ENCODE results near the gene TMEM178B. TPM values are rescaled to one million over a fixed set of nuclear protein-coding genes. Genes with fewer than 3 reads are reported as not detected.

The TMEM178B gene
- total RNA-seq, 1 donor from 2014 or later = 35.9 TPM

DNA sequence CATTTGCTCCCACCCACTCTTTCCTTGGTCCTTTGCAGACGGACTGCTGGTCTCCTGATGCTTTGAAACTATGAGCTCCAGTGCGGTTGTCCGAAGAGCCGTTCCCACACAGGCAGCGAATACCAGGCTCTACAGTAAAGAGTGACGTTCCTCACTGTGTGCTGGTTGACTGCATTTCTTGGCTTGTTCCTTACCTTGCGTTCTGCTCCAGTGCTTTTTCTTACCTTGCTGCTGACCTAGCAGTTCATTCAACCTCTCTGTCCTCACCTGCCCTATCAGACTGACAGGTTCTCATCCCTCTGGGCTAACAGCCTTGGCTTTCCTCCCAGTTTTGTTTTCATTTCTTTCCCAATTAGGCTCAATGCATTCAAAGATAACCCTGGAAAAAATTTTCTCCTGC lies 214.8 kb downstream of the TMEM178B start:
- Histone ChIP-seq H3K27me3 (ENCODE audit: low read depth) (no peaks in the 10 kb centered on the region), H3K4me1 (peaks cover 68% of the 10 kb centered on the region), H3K36me3 (no peaks in the 10 kb centered on the region), H3K27ac (replicated peaks) (no peak overlapping the region), H3K4me3 (no peak overlapping the region), H3K9me3 (replicated peaks) (no peaks in the 10 kb centered on the region)
- intact Hi-C loops (cut with micrococcal nuclease) = no loop called here
- TF ChIP-seq, protein P1, sequence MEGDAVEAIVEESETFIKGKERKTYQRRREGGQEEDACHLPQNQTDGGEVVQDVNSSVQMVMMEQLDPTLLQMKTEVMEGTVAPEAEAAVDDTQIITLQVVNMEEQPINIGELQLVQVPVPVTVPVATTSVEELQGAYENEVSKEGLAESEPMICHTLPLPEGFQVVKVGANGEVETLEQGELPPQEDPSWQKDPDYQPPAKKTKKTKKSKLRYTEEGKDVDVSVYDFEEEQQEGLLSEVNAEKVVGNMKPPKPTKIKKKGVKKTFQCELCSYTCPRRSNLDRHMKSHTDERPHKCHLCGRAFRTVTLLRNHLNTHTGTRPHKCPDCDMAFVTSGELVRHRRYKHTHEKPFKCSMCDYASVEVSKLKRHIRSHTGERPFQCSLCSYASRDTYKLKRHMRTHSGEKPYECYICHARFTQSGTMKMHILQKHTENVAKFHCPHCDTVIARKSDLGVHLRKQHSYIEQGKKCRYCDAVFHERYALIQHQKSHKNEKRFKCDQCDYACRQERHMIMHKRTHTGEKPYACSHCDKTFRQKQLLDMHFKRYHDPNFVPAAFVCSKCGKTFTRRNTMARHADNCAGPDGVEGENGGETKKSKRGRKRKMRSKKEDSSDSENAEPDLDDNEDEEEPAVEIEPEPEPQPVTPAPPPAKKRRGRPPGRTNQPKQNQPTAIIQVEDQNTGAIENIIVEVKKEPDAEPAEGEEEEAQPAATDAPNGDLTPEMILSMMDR (IDR thresholded peaks at IDR 0.05; ENCODE audit: borderline replicate concordance) = no peak
- no peak for DNase-seq

DNA sequence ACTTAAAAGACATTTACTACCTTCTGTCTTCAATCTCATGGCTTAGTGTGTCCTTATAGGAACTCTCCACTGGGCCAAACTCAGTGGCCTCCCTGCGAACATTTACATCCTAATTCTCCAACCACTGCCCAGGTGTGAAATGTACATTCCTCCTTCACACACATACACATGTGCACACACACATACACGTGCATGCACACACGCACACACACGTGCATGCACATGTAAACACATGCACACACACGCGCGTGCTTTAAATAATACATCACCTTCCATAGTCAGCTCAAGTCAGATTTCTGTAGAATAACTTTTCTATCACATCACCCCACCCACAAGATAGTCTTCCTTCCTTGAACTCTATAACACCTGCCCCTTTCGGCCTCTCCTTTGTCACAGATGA lies 216.5 kb downstream of the TMEM178B start:
- TF ChIP-seq, protein P1 (IDR thresholded peaks at IDR 0.05; ENCODE audit: borderline replicate concordance) = no peak
- Histone ChIP-seq H3K27ac (replicated peaks) (peak overlapping the region; percentile 34), H3K36me3 (no peaks in the 10 kb centered on the region), H3K9me3 (replicated peaks) (no peaks in the 10 kb centered on the region), H3K4me3 (no peak overlapping the region), H3K4me1 (peaks cover 64% of the 10 kb centered on the region), H3K27me3 (ENCODE audit: low read depth) (no peaks in the 10 kb centered on the region)
- DNase-seq = no peak
- intact Hi-C loops (cut with micrococcal nuclease) = no loop called here

DNA sequence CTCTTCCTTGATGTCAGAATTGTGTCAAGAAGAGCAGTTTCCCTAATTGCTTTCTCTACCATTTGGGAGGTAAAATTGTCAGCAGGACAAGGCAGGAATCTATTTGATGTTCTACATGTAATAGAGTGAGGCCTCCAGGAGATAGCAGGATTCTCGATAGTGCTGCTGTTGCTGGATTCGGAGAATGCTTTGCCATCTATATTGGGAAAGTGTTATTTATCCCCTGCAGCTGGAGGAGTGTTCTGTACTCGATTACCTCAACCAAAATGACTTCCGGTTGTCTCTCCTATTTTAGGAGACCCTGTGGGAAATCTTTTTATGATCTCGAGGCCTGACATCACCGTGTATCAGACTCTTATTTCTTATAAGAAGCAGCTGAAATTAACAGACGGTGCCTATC lies 217.1 kb downstream of the TMEM178B start:
- Histone ChIP-seq H3K4me1 (peaks cover 68% of the 10 kb centered on the region), H3K4me3 (no peak overlapping the region), H3K36me3 (no peaks in the 10 kb centered on the region), H3K27ac (replicated peaks) (peak overlapping the region; percentile 34), H3K9me3 (replicated peaks) (no peaks in the 10 kb centered on the region), H3K27me3 (ENCODE audit: low read depth) (no peaks in the 10 kb centered on the region)
- no peak for DNase-seq
- TF ChIP-seq, protein P1 (IDR thresholded peaks at IDR 0.05; ENCODE audit: borderline replicate concordance) = no peak
- intact Hi-C loops (cut with micrococcal nuclease) = no loop called here

DNA sequence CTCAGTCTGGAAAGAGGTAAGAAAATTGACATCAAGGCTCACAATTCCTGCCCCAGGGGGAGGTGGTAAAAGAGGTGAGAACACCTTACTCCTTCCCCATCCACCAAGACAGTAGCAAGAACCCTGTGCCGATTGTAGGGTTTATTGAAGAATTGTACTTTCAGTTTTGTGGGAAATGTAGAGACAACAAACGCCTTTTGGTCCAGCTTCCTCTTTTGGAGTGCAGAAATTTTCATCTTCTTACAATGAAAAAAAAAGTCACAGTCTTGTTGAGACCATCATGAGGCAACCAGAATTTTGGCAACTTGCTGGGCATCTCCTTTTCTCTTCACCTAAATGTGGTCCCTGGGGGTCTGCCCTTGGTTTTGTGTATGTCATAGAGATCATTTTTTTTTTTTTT lies 217.7 kb downstream of the TMEM178B start:
- H3K36me3 ChIP-seq = no peaks in the 10 kb centered on the region
- DNase-seq = no peak
- peak overlapping the region; percentile 34 for H3K27ac ChIP-seq (replicated peaks)
- no peak overlapping the region for H3K4me3 ChIP-seq
- TF ChIP-seq, protein P1 (IDR thresholded peaks at IDR 0.05; ENCODE audit: borderline replicate concordance) = no peak
- H3K4me1 ChIP-seq = peaks cover 65% of the 10 kb centered on the region
- no peaks in the 10 kb centered on the region for H3K9me3 ChIP-seq (replicated peaks)
- intact Hi-C loops (cut with micrococcal nuclease) = no loop called here
- no peaks in the 10 kb centered on the region for H3K27me3 ChIP-seq (ENCODE audit: low read depth)

DNA sequence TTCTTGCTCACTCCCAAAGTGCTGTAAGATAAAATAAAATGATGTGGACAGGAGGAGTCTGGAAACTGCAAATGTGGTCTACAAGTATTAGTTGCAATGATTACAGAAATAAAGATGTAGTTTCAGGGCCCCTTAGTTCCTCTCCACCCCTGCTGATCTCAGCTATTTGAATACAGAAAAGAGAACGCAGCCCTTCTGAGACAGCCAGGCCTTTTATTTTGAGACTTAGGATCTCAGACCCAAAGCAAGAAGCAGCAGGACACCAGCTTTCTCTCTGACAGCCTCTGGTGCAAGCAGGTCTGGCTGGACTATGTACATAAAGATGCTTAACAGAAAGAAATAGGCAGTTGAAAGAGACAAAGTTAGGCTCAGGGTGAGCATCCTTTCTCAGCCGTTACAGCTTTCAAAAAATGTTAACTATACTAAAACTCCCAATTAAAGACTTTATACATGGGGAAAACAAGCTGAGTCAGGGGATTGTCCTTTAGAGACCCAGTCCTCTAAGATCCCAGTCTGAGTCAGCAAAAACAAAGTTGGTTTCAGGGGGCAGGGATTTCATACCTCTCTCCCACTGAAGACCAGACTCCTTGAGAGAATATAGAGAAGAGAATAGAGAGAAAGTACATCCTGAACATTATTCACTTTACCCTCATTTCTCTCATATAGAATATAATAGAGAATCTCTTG lies 220.4 kb downstream of the TMEM178B start:
- no peak for DNase-seq
- TF ChIP-seq, protein P1 (IDR thresholded peaks at IDR 0.05; ENCODE audit: borderline replicate concordance) = no peak
- H3K9me3 ChIP-seq (replicated peaks) = no peaks in the 10 kb centered on the region
- H3K4me1 ChIP-seq = peaks cover 37% of the 10 kb centered on the region
- intact Hi-C loops (cut with micrococcal nuclease) = no loop called here
- no peak overlapping the region for H3K4me3 ChIP-seq
- no peak overlapping the region for H3K27ac ChIP-seq (replicated peaks)
- no peaks in the 10 kb centered on the region for H3K27me3 ChIP-seq (ENCODE audit: low read depth)
- H3K36me3 ChIP-seq = no peaks in the 10 kb centered on the region

Data from left ventricle myocardium inferior (tissue), 1 donor.